Suppressor macrophage treated with lipopolysaccharide for 1 hour (primary cell): ENCODE measurements around the gene USP30.
A peak's percentile ranks its signal among the peaks of the same experiment; 100 is the strongest.

Source experiments
- DNase-seq, 3 donors: peaks; one replicate each; pipeline ENCODE4 v3.0.0-alpha.2; 2020 to 2022

Gene USP30

GRCh38 chr12:109098183-109098604, 45.8 kb downstream of the USP30 start:
- peak in 2 of 3 donors; percentile 42 to 68 for DNase-seq

GRCh38 chr12:109098651-109099050, 46.3 kb downstream of the USP30 start:
- DNase-seq, result no peak

GRCh38 chr12:109099431-109100020, 47.1 kb downstream of the USP30 start:
- no peak for DNase-seq

GRCh38 chr12:109100741-109101140, 48.4 kb downstream of the USP30 start:
- DNase-seq, result peak in 1 of 3 donors; percentile 23

GRCh38 chr12:109102491-109102890, 50.1 kb downstream of the USP30 start:
- no peak for DNase-seq

- DNase-seq, result no peak
These were observed 52.8 kb downstream of the USP30 start for GRCh38 chr12:109105176-109105575.

GRCh38 chr12:109109746-109110350, 57.5 kb downstream of the USP30 start:
- DNase-seq, result no peak

- peak; percentile 57 to 80 (median 61) for DNase-seq
These were observed 58.7 kb downstream of the USP30 start for GRCh38 chr12:109110988-109111495.

GRCh38 chr12:109112720-109113465, 60.5 kb downstream of the USP30 start:
- no peak for DNase-seq

- DNase-seq, result no peak
These were observed 61.4 kb downstream of the USP30 start for GRCh38 chr12:109113661-109114321.

- no peak for DNase-seq
These were observed 62.3 kb downstream of the USP30 start for GRCh38 chr12:109114644-109115043.

GRCh38 chr12:109115404-109115757, 63.0 kb downstream of the USP30 start:
- DNase-seq, result no peak

- peak; percentile 36 to 48 (median 44) for DNase-seq
These were observed 63.6 kb downstream of the USP30 start, which contains the start of gene ACACB for GRCh38 chr12:109115758-109116610. TSS of gene ACACB (plus strand) at chr12:109116587. CDS start at chr12:109139406, 22,819 bp downstream.

GRCh38 chr12:109116611-109116949, 64.2 kb downstream of the USP30 start:
- no peak for DNase-seq

GRCh38 chr12:109120095-109120494, 67.7 kb downstream of the USP30 start:
- no peak for DNase-seq

GRCh38 chr12:109120557-109120956, 68.2 kb downstream of the USP30 start:
- no peak for DNase-seq

GRCh38 chr12:109121346-109121880, 69.0 kb downstream of the USP30 start:
- DNase-seq, result no peak

- DNase-seq, result no peak
These were observed 72.7 kb downstream of the USP30 start for GRCh38 chr12:109124878-109125648.

GRCh38 chr12:109125791-109126190, 73.4 kb downstream of the USP30 start:
- no peak for DNase-seq

- DNase-seq, result no peak
These were observed 74.4 kb downstream of the USP30 start for GRCh38 chr12:109126784-109127183.

- DNase-seq, result no peak
These were observed 75.3 kb downstream of the USP30 start for GRCh38 chr12:109127533-109128242.
